PC-9 (cell line): ENCODE measurements around the gene ZSCAN10. TPM values are rescaled to one million over a fixed set of nuclear protein-coding genes. Genes with fewer than 3 reads are reported as not detected.

Experiments used
- BruUV-seq: library from RNA; stranded (reverse); fragments of 400-500 nt; replicated peaks from 2 replicates; lab custom pipeline; 2021; lab: Mats Ljungman, UMichigan
- CTCF ChIA-PET: fragments of 300-600 bp; sonication (Branson Sonifier 250); formaldehyde crosslinking; loops from one replicate; lab custom pipeline; 2022; ENCODE audit warnings: antibody characterized with exemption; lab: Charles Lee
- POLR2A ChIA-PET: fragments of 300-600 bp; sonication (Branson Sonifier 250); formaldehyde crosslinking; loops from one replicate; lab custom pipeline; 2022; ENCODE audit warnings: antibody characterized with exemption; ENCODE audit not compliant: unreplicated experiment; lab: Charles Lee
- DNase-seq, 2 experiments: peaks; one replicate each; pipeline versions ENCODE4 v3.0.0 to v3.0.0-alpha.2; 2015 to 2022; ENCODE audit warnings: mixed read lengths in 1 of 2
- H2AFZ ChIP-seq: fragments of 200-600 bp; sonication (generic); 2 replicates; pipeline ENCODE4 v1.8.1; 2017; ENCODE audit warnings: antibody characterized with exemption
- H3F3A ChIP-seq: fragments of 200-600 bp; sonication (generic); 2 replicates; pipeline ENCODE4 v1.8.1; 2017; ENCODE audit warnings: antibody characterized with exemption, mild to moderate bottlenecking, low read depth; ENCODE audit not compliant: insufficient read depth
- H3K27ac ChIP-seq: fragments of 200-600 bp; sonication (generic); 2 replicates; pipeline ENCODE4 v1.6.1; 2016; ENCODE audit warnings: mixed run types
- H3K27me3 ChIP-seq: fragments of 200-600 bp; sonication (generic); 2 replicates; pipeline ENCODE4 v1.6.1; 2016; ENCODE audit warnings: low read depth, mixed run types; ENCODE audit not compliant: insufficient read depth
- H3K36me3 ChIP-seq: fragments of 200-600 bp; sonication (generic); 2 replicates; pipeline ENCODE4 v1.6.1; 2016; ENCODE audit warnings: low read depth, mixed run types
- H3K4me1 ChIP-seq: fragments of 200-600 bp; sonication (generic); replicated peaks from 2 replicates; pipeline ENCODE4 v1.6.1; 2016; ENCODE audit warnings: mixed run types; ENCODE audit not compliant: insufficient read depth
- H3K4me2 ChIP-seq: fragments of 200-600 bp; sonication (generic); 2 replicates; pipeline ENCODE4 v1.6.1; 2017; ENCODE audit warnings: mixed run types
- H3K4me3 ChIP-seq: fragments of 200-600 bp; sonication (generic); 2 replicates; pipeline ENCODE4 v1.6.1; 2016; ENCODE audit warnings: mixed run types
- H3K79me2 ChIP-seq: fragments of 200-600 bp; sonication (generic); 2 replicates; pipeline ENCODE4 v1.6.1; 2017; ENCODE audit warnings: low read depth, mixed run types
- H3K9me2 ChIP-seq: fragments of 200-600 bp; sonication (generic); 2 replicates; pipeline ENCODE4 v1.8.1; 2017; ENCODE audit warnings: mild to moderate bottlenecking; ENCODE audit not compliant: insufficient read depth
- H3K9me3 ChIP-seq: fragments of 200-600 bp; sonication (generic); 2 replicates; pipeline ENCODE4 v1.8.1; 2016; ENCODE audit warnings: low read depth; ENCODE audit not compliant: insufficient read depth
- H4K20me1 ChIP-seq: fragments of 200-600 bp; sonication (generic); 2 replicates; pipeline ENCODE4 v1.8.1; 2017; ENCODE audit not compliant: insufficient read depth
- CTCF ChIP-seq: fragments of 200-600 bp; sonication (generic); conservative IDR thresholded peaks from 2 replicates; pipeline ENCODE4 v1.6.1; 2017; ENCODE audit warnings: mixed run types, antibody characterized with exemption, mild to moderate bottlenecking, moderate library complexity
- EZH2 ChIP-seq: fragments of 200-600 bp; sonication (generic); IDR thresholded peaks from 2 replicates; pipeline ENCODE4 v1.8.0; 2017; ENCODE audit warnings: antibody characterized with exemption, low read depth
- intact Hi-C: fragments of 100-400 bp; cut with micrococcal nuclease; formaldehyde crosslinking; loops from one replicate; pipeline ENCODE4 v1.10.0; 2022; ENCODE audit not compliant: unreplicated experiment
- total RNA-seq: library from RNA; stranded (reverse); gene quantifications from 2 replicates; pipeline ENCODE4 v1.2.3, GENCODE V29; 2021

Gene ZSCAN10
- total RNA-seq, 1 experiment from 2014 or later = not detected

GRCh38 chr16:3091551-3091950 lies 7.5 kb downstream of the ZSCAN10 start:
- TF ChIP-seq EZH2 (no peak), CTCF (no peak)
- Histone ChIP-seq H3K4me1 (peaks cover 5% of the 10 kb centered on the region; the same call in 1 of the 2 replicates), H3K9me2 (no peaks in the 10 kb centered on the region), H3K79me2 (no peaks in the 10 kb centered on the region), H3K9me3 (no peaks in the 10 kb centered on the region), H3K4me3 (no peak overlapping the region), H4K20me1 (no peaks in the 10 kb centered on the region), H3K36me3 (no peaks in the 10 kb centered on the region), H3K4me2 (no peak overlapping the region), H3F3A (no peaks in the 10 kb centered on the region; the same call in 1 of the 2 replicates), H3K27me3 (no peaks in the 10 kb centered on the region), H2AFZ (no peak overlapping the region), H3K27ac (no peak overlapping the region)
- intact Hi-C loops = no loop called here
- CTCF ChIA-PET = no interaction called here
- no peak for DNase-seq
- POLR2A ChIA-PET = interaction anchor here (0.6 kb wide), 1 partner anchor 43 kb away, joined by 5 read pairs; the partner anchor contains the start of gene ZNF213
- BruUV-seq = no TSS peak

GRCh38 chr16:3089717-3090592 lies 9.1 kb downstream of the ZSCAN10 start:
- intact Hi-C loops = no loop called here
- TF ChIP-seq EZH2 = no peak
- TF ChIP-seq CTCF = no peak
- no peaks in the 10 kb centered on the region for H3F3A ChIP-seq
- POLR2A ChIA-PET = no interaction called here
- H3K4me2 ChIP-seq = no peak overlapping the region
- H3K9me3 ChIP-seq = no peaks in the 10 kb centered on the region
- H4K20me1 ChIP-seq = no peaks in the 10 kb centered on the region
- H2AFZ ChIP-seq = no peak overlapping the region
- CTCF ChIA-PET = no interaction called here
- no peaks in the 10 kb centered on the region for H3K27me3 ChIP-seq
- no peak for DNase-seq
- H3K36me3 ChIP-seq = no peaks in the 10 kb centered on the region
- no peaks in the 10 kb centered on the region for H3K79me2 ChIP-seq
- no peaks in the 10 kb centered on the region for H3K4me1 ChIP-seq
- BruUV-seq = no TSS peak
- no peaks in the 10 kb centered on the region for H3K9me2 ChIP-seq
- H3K27ac ChIP-seq = no peak overlapping the region
- no peak overlapping the region for H3K4me3 ChIP-seq

GRCh38 chr16:3088925-3089716 lies 10.0 kb downstream of the ZSCAN10 start:
- Histone ChIP-seq H3F3A (no peaks in the 10 kb centered on the region), H3K27me3 (no peaks in the 10 kb centered on the region), H3K9me2 (no peaks in the 10 kb centered on the region), H3K4me3 (no peak overlapping the region), H3K4me2 (no peak overlapping the region), H4K20me1 (no peaks in the 10 kb centered on the region), H3K4me1 (no peaks in the 10 kb centered on the region), H3K27ac (no peak overlapping the region), H3K79me2 (no peaks in the 10 kb centered on the region), H2AFZ (no peak overlapping the region), H3K9me3 (no peaks in the 10 kb centered on the region), H3K36me3 (no peaks in the 10 kb centered on the region)
- no peak for DNase-seq
- ChIA-PET POLR2A (interaction anchor here (0.6 kb wide), 1 partner anchor 397 kb away, joined by 4 read pairs; no protein-coding TSS in a partner anchor), CTCF (interaction anchor here (0.6 kb wide), 2 partner anchors 44 to 54 kb away, joined by 3 to 7 read pairs; no protein-coding TSS in a partner anchor)
- BruUV-seq = no TSS peak
- intact Hi-C loops = no loop called here
- TF ChIP-seq EZH2 (no peak), CTCF (no peak)
